ENCODE data around the gene SUGCT. TPM values are rescaled to one million over a fixed set of nuclear protein-coding genes. Genes with fewer than 3 reads are reported as not detected.

The SUGCT gene
- total RNA-seq, 1 experiment from 2014 or later: 1.6 TPM

DNA sequence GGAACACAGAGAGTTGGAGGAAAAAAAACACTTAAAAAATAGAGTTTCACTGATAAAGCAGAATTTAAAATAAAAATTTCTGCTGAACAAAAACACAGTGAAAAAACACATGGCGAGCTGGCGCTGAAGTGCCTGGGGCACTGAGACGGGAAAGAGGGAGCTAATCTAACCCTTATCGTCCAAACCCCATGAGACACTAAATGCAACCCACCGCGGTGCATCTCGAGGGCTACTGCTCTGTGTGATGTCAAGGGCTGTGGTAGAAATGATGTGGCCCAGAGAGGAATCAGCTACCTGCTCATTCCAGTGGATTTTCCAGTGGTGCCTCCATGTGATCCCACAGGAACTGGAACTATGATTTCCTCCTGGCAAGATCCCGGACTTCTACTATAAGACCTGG, 499.3 kb downstream of the SUGCT start:
- intact Hi-C loops (cut with micrococcal nuclease; ENCODE audit: unreplicated experiment): no loop called here
- CTCF ChIA-PET: interaction anchor here (0.6 kb wide), 1 partner anchor 17 kb away, joined by 3 read pairs; no protein-coding TSS in a partner anchor
- Mint-ChIP-seq H3K36me3 (ENCODE audit: insufficient read depth, unreplicated experiment) (no peaks in the 10 kb centered on the region), H3K27ac (ENCODE audit: unreplicated experiment) (no peak overlapping the region), H3K9me3 (ENCODE audit: low read depth, unreplicated experiment) (no peaks in the 10 kb centered on the region), H3K4me1 (ENCODE audit: low read depth, unreplicated experiment) (no peaks in the 10 kb centered on the region), H3K4me3 (ENCODE audit: low read depth, unreplicated experiment) (no peak overlapping the region), H3K27me3 (ENCODE audit: unreplicated experiment) (no peaks in the 10 kb centered on the region)
- DNase-seq: no peak
- TF ChIP-seq, protein P1, sequence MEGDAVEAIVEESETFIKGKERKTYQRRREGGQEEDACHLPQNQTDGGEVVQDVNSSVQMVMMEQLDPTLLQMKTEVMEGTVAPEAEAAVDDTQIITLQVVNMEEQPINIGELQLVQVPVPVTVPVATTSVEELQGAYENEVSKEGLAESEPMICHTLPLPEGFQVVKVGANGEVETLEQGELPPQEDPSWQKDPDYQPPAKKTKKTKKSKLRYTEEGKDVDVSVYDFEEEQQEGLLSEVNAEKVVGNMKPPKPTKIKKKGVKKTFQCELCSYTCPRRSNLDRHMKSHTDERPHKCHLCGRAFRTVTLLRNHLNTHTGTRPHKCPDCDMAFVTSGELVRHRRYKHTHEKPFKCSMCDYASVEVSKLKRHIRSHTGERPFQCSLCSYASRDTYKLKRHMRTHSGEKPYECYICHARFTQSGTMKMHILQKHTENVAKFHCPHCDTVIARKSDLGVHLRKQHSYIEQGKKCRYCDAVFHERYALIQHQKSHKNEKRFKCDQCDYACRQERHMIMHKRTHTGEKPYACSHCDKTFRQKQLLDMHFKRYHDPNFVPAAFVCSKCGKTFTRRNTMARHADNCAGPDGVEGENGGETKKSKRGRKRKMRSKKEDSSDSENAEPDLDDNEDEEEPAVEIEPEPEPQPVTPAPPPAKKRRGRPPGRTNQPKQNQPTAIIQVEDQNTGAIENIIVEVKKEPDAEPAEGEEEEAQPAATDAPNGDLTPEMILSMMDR (IDR thresholded peaks at IDR 0.05; ENCODE audit: unreplicated experiment): no peak
- no TSS peak for BruUV-seq (replicated peaks)

DNA sequence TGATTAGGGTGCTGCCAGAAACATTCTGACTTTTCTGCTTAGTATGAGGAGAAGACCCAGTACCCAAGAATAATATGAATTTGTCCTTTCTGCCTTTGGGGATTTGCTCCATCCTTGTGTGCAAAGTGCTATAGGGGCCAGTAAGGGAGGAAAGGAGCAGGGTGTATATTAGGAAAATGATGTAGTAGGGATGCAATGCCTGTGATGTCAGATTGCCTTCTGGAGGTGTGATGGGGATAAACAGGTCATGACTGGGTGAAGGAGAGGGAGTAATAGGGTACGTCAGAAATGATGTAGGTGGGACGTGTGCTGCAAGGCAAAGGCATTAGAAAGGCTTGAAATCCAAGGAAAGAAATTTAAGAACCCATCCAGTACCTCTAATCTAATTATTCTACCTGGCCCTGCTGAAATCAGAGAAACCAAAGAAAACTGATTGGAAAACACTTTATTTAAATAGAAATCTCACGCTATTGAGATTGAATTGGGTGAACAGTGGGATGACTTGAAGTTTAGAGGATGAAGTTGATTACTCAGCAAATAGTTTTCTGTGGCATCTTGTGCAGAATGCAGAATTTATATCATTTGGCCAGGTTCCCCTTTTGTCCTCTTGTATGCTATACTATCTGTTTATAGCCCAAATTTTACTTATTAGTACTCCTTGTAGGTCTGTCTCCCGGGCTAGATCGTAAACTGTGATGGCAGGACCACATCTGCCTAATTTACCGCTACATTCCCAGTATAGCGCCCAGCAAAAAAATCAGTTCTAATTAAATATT, 503.9 kb downstream of the SUGCT start:
- intact Hi-C loops (cut with micrococcal nuclease; ENCODE audit: unreplicated experiment): no loop called here
- BruUV-seq (replicated peaks): no TSS peak
- Mint-ChIP-seq H3K36me3 (ENCODE audit: insufficient read depth, unreplicated experiment) (no peaks in the 10 kb centered on the region), H3K4me1 (ENCODE audit: low read depth, unreplicated experiment) (no peaks in the 10 kb centered on the region), H3K27me3 (ENCODE audit: unreplicated experiment) (no peaks in the 10 kb centered on the region), H3K9me3 (ENCODE audit: low read depth, unreplicated experiment) (no peaks in the 10 kb centered on the region), H3K4me3 (ENCODE audit: low read depth, unreplicated experiment) (no peak overlapping the region), H3K27ac (ENCODE audit: unreplicated experiment) (no peak overlapping the region)
- TF ChIP-seq, protein P1 (IDR thresholded peaks at IDR 0.05; ENCODE audit: unreplicated experiment): no peak
- DNase-seq: no peak
- CTCF ChIA-PET: interaction anchor here (0.6 to 1.0 kb wide), 2 partner anchors 15 to 34 kb away, joined by 3 to 4 read pairs; no protein-coding TSS in a partner anchor

DNA sequence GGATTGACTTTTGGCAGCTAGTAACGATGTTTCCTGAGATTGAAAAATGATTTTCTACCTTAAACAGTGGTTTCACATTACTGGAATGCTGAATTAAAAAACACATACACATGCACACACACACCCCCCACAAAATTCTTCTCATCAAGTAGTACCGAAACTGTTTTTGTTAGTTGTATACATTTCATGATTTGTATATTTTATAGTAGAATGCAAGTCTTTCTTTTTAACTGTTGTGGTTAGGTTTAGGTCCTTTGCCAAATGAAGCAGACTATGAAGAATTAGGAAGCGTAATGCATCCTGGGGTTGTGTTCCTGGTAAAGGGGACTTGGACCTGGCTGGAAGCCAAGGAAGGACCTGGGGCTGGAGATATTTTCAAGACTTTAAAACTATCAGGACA, 505.8 kb downstream of the SUGCT start:
- Mint-ChIP-seq H3K4me3 (ENCODE audit: low read depth, unreplicated experiment) (no peak overlapping the region), H3K27ac (ENCODE audit: unreplicated experiment) (no peak overlapping the region), H3K4me1 (ENCODE audit: low read depth, unreplicated experiment) (no peaks in the 10 kb centered on the region), H3K9me3 (ENCODE audit: low read depth, unreplicated experiment) (no peaks in the 10 kb centered on the region), H3K36me3 (ENCODE audit: insufficient read depth, unreplicated experiment) (no peaks in the 10 kb centered on the region), H3K27me3 (ENCODE audit: unreplicated experiment) (no peaks in the 10 kb centered on the region)
- no TSS peak for BruUV-seq (replicated peaks)
- intact Hi-C loops (cut with micrococcal nuclease; ENCODE audit: unreplicated experiment): no loop called here
- DNase-seq: no peak
- TF ChIP-seq, protein P1 (IDR thresholded peaks at IDR 0.05; ENCODE audit: unreplicated experiment): no peak
- CTCF ChIA-PET: no interaction called here

- DNase-seq: no peak
- Mint-ChIP-seq H3K4me3 (ENCODE audit: low read depth, unreplicated experiment) (no peak overlapping the region), H3K9me3 (ENCODE audit: low read depth, unreplicated experiment) (no peaks in the 10 kb centered on the region), H3K27me3 (ENCODE audit: unreplicated experiment) (no peaks in the 10 kb centered on the region), H3K27ac (ENCODE audit: unreplicated experiment) (no peak overlapping the region), H3K36me3 (ENCODE audit: insufficient read depth, unreplicated experiment) (no peaks in the 10 kb centered on the region), H3K4me1 (ENCODE audit: low read depth, unreplicated experiment) (no peaks in the 10 kb centered on the region)
- TF ChIP-seq, protein P1 (IDR thresholded peaks at IDR 0.05; ENCODE audit: unreplicated experiment): no peak
- intact Hi-C loops (cut with micrococcal nuclease; ENCODE audit: unreplicated experiment): no loop called here
- CTCF ChIA-PET: no interaction called here
- BruUV-seq (replicated peaks): no TSS peak
Observed at GRCh38 chr7:40641701-40642100, 506.9 kb downstream of the SUGCT start.

Measured in Calu3 (cell line).